Bone marrow (tissue), 2 donors: ENCODE results near the gene RPS23.

Experiments
- DNase-seq, 2 donors: peaks; one replicate each; lab custom pipeline; 2025; lab: John Stamatoyannopoulos, UW

Gene RPS23

DNA sequence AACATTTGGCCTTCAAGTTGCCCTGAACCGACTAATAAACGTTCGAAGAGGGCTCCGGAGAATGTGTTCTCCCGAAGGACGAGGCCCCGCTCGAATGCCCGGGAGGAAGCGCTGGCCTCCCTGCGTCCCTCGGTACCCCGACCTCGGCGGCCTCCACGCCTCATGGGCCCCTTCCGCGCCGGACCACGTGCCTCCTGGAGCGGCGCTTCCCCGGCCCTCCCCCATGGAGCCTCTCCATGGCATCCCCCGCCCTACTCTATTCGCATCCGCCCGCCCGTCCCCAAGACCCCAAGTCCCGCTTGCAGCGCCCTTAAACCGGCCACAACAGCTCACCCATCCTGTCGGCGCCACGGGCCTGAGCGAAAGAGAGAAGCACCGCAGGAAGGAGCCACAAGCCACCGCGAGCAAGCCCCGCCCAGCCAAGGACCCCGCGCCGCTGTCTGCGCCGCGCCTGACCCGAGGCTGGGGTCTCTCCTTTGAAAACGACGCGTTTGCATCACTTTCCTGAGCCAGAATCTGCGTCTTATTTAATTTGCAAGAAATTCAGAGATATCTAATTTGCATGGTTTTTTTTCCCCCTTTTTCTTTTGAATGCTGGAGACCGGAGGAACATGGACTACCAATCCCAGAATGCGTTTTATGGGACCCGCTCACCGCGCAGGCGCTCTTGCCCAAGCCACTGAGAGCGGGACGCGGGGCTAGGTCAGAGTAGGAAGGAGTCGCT is at the start of gene RPS23:
Gene RPS23 (minus strand): TSS at position 368 of the 724 bp plus-strand sequence. CDS start 31 bp downstream, at position 337.
- peak; percentile 82 to 92 for DNase-seq

DNA sequence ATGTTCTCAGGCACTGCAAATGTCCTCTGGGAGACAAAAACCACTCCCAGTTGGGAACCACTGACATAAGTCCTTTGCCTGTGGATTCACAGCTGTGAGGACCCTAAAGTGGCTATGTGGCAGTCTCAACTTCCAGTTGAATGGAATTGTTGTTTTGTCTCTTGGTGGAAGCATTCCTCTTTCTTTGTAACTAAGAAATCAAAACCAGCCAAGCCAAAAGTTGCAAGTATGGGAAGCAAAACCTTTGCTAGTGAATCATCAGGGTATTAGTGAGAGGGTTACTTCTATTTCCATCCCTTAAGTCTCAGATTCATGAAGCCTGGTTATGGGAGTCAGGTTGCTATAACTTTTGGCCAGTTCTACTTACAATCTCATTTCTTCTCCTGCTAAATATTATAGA is 49.8 kb upstream of the RPS23 start:
- DNase-seq, result no peak

DNA sequence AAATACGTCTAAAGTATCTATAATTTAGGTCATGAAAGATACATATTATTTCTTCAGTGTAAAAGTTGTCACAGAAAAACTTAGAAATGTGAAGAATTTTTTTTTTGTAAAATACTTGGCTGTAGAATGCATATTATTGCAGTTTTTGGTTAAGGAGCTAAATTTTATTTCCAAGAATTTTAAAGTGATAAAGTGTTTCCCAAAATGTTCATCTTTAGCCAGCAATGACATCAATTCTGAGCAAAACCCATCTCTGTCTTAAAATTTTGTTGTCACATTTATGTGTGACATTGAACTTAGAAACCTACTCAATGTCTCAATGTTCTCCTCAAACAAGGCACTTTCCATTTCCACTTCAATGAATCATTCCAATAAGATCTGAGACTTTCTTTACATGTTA is 47.8 kb upstream of the RPS23 start:
- no peak for DNase-seq

DNA sequence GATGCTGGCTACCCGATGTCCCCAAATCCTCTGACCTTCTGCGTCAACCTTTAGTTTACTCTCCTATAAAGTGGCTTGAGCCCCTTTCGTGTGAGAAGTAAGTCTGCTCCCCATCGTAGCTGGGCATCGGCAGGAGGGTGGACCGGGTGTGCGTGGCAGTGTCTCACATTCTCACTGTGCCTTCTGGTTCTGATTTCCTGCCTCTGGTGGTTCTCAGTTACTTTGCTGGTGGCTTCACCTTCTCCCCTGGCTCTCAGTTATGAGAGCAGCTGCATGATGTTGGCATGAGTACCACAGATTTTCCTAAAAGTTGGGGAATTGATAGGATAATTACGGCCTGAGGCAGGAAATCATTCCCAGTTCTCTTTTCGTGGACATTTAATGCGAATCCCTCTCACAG is 47.0 kb upstream of the RPS23 start:
- DNase-seq, result no peak

DNA sequence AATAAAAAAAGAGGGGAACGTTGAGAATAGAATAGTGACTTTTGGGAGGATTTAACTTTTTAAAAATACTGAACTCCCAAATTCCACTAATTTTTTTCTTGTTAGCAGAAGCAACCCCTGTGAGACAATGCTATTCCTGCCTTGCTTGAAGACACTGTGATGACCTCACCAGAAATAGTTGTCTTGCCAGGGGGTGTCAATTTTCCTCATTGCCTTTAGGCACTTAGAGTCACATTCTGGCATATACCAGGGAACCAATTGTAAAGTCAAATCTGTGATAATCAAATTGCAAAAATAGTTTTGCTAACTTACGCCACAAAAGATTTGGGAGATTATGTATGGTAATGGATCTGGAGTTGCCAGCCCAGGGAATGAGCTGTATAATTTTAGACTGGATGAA is 42.8 kb upstream of the RPS23 start:
- DNase-seq, result no peak

DNA sequence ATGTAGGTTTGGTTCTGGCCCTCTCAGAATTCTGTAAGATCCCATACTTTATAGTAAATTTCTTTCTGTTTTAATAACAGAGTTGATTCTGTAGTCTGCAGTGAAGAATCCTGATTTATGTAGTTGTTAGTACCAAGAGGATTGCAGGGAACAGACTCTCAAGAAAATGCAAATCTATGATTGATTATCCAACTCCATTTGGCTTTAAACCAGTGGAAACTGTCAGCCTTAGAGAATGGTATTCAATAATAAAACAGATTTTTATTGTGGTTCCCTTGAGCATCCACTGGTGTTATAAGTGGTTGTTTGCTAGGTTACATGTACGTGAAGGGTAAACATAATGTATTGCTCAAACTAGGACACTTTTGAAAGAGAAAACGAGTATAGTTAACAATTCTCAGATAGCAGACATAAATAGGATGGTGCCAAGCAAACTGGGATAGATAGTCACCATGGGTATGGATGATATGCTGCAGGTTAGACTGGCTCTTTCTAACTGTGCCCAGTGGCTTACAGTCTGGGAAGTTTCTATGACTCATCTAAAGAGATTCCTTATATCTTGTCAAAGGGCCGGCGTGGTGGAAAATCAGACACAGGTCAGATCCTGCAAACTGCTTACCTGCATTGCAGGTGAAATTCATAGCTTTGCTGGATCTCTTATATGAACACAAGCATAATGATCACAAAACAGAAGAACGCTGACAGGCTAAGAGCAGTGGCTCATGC is 41.7 kb upstream of the RPS23 start:
- no peak for DNase-seq

DNA sequence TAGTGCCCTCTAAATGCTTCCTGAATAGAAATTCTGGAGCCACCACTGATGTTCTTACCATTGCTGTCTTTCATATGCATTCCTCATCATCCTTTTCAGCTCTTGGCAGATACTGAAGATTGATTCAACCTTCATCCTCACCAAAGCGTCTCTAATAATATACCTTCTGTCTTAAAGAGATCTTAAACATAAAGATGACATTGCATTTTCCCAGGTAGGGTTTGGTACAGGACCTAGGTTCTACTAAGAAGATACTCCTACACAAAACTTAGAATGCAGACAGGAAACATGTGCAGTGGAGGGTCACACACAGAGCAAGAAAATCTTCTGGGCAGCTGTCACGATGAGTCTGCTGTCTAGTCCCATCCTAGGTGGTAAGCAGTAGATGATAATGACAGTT is 41.0 kb upstream of the RPS23 start:
- DNase-seq, result no peak

DNA sequence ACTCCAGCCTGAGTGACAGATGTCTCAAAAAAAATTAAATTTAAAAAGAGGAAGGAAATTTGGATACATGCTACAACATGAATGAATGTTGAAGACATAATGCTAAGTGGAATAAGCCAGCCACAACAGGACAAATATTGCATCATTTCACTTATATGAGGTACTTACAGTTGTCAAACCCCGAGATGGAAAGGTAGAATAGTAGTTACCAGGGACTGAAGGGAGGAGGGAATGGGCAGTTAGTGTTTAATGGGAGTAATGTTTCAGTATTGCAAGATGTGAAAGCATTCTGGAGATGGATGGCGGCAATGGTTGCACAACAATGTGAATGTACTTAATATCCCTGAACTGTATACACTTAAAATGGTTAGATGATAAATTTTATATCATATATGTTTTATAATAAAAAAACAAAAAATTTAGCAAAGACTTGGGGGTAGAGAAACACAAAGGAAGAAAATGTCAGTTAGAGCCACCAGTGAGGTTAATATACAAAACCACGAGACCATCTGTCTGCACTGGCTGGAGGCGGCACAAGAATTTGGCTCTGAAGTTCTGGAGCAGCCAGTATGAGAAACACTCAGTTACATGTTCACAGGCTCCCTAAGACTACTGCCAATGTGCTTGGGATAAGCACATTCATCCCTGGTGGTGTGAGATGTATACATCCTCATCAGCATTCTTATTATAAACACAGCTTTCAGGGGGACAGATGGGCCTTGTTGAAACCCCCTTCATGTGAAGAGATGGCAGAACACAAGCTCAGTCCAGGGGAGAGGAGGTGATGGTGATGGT is 37.0 kb upstream of the RPS23 start:
- DNase-seq, result no peak

DNA sequence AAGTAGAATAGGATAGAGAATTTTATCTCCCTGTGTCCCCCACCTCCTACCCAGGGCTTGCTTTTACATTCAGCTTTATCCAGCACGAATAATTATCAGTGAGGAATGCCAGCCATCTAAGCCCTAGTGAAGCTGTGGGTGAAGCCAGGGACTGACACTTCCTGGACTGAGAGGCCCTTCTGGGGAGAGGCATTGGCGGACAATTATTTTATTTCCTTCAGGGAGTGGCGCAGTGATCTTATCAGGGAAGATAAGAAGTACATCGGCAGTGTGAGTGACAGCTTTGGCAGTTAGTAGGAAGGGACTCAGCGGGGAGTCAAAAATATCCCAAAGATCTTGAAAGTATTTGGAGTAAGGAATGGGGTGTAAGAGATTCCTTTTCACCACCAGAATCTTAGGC is 34.9 kb upstream of the RPS23 start:
- DNase-seq, result no peak

DNA sequence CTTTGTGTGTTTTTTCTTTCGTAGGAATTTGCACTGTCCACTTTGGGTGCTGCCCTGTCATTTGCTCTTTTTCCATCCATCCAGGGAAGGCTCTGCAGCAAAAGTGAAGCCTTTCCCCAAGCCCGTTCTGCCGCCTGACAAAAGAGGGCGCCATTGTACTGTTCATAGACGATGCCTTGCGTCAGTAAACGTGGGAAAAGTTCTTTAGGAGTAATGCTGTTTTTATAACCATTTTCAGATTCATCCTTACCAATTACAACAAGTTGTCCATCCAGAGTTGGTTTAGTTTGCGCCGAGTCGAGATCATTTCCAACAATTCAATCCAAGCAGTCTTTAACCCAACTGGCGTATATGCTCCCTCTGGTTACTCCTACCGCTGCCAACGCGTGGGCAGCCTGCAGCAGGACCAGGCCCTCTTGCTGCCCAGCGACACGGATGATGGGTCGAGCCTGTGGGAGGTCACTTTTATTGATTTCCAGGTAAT is 34.3 kb upstream of the RPS23 start:
- no peak for DNase-seq

DNA sequence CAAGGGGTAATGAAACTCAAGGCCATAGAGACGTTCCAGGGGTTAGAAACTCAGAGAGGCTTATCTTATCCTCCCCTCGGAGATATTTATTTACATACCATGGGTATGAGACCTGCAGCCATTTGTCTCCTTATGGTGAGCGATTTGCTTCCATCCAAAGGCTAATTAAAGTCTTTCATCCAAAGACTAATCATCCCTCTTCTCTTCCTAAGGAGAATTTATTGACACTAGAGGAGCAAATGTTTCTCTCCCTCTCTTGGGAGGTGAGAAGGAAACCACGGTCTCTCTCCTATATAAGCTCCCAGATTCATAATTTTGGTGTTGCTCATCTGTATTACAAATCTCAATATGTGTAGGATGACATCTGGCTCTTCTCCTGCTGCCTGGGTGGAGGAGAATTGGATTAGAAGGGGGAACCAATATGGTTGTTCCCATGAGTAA is 31.0 kb upstream of the RPS23 start:
- DNase-seq, result no peak

DNA sequence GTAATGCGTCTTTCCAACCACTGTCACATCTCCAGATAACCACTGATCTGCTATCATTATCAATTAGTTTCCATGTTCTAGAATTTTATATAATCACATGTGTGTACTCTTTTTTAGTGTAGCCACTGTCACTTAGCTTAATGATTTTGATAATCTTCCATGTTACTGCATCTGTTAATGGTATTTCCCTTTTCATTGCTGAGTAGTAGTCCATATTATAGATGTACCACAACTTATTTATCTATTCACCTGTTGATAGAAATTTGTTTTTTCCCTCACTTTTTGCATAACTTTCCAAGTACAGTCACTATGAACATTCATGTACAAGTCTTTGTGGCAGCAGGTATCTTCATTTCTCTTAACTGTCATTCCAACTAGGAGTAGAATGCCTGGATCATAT is 30.3 kb upstream of the RPS23 start:
- no peak for DNase-seq

DNA sequence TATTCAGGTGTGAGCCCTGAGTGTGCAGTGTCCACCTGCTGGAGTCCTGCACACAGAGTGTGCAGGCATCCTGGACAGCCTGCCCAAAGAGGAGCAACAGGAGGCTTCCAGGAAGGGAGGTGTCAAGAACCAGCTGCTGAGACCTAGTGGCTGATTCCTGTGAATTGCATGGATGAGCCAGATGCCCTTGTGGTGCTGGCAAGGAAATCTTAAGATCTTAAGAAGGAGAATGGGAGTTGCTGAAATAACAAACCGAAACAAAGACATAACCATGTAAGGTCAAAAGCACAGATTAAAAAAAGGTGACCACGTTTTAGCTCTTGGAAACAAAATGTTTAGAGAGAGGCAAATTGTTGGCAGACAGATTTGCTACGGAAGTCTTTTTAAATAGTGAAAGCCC is 29.3 kb upstream of the RPS23 start:
- no peak for DNase-seq

DNA sequence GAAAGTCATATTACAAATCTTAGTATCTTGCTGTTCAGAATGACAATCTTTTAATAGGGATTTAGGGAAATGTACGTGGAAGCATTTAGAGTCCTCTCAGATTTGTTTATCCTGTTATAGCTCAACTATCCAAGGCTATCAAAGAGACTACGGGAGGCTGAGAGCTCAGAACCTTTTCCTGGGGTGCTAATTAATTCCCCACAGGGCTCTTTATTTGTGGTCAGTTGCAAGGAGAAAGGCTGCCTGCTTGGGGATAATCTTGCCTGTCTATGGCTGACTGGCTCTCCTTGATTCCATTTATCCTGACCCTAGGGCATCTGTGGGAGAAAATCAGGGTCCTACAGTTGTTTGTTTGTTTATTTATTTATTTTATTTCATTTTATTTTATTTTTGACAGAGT is 28.0 kb upstream of the RPS23 start:
- no peak for DNase-seq

DNA sequence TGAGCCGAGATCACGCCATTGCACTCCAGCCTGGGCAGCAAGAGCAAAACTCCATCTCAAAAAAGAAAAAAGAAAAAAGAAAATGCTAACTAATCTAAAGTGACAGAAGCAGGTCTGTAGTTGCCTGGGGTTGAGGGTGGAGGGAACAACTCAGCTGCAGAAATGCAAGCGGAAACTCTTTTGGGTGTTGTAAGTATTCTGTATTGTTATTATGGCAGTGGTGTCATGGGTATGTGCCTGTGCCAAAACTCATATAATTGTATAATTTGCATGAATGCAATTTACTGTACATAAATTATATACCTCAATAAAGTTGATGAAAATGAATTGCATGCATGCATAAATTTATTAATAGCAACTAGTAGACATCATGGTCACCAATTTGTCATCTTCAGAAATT is 23.0 kb upstream of the RPS23 start:
- no peak for DNase-seq

DNA sequence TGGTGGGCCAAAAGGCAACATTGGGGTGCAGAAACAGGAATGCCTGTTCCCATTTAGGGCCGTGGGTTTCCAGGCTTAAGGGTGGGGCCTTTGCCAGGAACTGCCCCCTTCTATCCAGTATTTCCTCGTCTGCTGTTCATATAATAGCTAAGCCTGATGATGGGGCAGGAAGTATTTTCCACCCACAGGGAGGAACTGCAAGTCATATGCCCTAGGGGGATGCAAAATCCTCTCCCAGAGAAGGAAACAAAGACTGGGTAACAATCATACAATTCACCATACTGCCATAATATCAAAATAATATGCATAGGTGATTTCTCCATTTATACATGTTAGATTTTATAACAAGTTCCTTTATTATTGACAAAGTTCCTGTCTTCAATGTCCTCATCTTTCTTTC is 20.5 kb upstream of the RPS23 start:
- no peak for DNase-seq

DNA sequence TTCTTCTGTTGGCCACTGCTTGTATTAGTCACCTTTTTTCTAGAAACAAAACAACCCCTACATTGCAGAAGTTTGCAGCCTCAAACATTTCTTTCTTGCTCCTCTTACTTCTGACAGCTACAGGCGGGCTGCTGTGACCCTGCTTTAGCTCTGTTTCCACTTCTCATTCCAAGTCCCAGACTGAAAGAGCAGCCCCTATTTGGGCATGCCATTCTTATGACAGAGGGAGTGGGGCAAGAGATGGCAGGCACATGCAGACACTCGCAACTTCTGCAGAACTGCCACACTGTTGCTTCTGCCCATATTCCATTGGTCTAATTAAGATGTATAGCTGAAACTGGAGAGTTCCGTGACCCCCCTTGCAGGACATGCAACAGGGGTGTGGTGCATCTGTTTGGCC is 19.6 kb upstream of the RPS23 start:
- DNase-seq, result no peak

DNA sequence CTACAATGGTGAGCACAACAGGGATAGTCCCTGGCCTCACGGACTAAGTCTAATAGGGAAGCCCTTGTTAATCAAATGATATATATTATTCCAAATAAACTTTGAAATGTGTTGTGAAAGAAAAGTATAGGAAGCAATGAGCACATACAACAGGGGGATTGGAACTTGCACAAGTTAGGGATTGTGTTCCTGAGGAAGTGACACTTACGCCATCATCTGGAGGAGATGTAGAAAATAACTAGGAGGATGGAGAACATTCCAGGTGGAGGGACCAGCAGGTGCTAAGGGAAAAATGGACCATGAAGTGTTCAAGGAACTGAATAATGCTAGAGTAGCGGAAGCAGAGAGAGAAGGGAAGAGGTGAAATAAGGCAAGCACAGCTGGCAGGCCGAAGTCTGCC is 18.8 kb upstream of the RPS23 start:
- no peak for DNase-seq

DNA sequence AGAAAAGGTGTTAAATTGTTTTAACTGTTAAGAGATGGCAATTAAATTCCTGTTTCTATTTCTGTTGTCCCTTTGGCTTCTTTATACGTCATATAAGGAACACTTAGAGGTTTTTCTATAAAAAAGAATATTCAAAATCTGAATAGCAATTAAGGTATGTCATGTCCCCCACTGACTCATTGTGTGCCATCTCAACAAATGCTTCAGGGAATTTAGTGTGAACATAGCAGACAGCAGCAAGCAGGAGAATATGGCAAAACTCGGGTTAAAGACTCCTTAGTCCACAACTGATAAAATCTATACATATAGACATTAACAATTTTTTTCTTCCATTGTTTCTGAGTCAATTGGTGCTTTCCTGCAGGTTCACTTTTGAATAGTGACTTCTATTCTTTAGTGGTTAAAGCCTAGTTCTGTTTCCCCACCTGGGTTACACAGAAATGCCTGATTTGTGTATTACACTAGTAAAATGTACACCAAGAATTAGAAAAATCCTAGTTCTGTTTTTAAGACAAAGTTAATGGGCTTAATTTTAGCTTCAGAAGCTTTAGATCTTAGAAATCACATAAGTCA is 17.9 kb upstream of the RPS23 start:
- no peak for DNase-seq

DNA sequence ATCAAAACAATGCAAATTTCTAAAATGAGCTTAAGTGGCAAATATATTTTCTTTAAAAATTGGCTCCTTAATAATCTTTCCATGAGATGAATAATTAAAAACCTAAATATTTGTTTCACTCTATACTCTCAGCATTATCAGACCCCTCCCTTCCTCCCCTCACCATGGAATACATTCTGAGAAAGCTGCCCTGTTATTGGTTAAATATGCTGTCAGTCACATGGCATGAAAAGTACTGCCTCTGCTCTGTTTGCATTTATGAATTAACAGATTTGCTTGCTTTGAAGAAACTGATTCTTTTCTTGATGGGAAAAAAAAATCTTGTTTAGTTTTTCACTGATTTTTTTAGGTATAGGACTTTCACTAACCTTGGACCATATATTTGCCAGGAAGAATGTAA is 17.0 kb upstream of the RPS23 start:
- no peak for DNase-seq

DNA sequence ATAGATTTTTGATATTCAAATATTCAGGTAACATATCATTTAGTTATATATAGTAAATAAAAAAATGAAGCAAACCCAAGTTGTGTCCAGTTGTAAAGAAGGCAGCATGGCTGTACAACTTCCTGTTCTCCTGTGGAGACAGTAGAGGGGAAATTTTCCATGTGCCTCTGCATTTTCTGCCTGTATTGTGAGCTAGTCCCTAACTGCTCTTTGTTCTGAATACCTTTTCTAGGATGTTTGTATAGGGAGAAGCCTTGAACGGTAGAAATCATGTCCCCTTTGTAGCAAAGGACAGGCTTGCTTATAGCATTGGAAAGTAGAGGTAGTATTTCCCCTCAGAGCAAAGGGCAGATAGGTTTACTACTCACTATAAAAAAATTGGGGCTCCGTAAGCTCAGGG is 13.3 kb upstream of the RPS23 start:
- DNase-seq, result no peak

DNA sequence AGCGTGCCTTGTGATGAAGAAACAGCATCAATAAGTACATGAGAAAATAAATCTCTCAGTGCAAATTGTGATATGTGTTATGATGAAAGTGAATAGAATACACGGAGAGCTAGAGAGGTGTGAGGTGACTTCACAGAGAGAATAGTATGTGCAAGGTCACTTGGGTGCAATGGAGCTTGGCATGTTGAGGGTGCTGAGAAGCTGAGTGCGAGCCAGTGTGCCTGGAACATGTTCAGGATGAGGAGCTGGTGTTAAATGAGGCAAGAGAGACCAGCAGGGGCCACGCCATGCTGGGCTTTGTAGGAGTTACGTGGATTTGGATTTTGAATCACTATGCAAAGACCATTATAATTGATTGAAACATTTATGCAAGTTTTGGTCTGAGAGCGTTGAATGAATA is 12.8 kb upstream of the RPS23 start:
- DNase-seq, result no peak
